Neural progenitor cell (in vitro differentiated cells): Measurements from ENCODE around the gene AP5Z1.

Experiments used
- EZH2 ChIP-seq: fragments of 200-600 bp; sonication (generic); IDR thresholded peaks from 2 replicates; pipeline ENCODE4 v1.6.1; 2017; ENCODE audit warnings: antibody characterized with exemption, mild to moderate bottlenecking, moderate library complexity
- TF ChIP-seq, protein P1 (sequence below): fragments of 200-600 bp; sonication (generic); IDR thresholded peaks from 2 replicates; pipeline ENCODE4 v1.5.1; 2017; ENCODE audit warnings: antibody characterized with exemption, mild to moderate bottlenecking

DNA sequence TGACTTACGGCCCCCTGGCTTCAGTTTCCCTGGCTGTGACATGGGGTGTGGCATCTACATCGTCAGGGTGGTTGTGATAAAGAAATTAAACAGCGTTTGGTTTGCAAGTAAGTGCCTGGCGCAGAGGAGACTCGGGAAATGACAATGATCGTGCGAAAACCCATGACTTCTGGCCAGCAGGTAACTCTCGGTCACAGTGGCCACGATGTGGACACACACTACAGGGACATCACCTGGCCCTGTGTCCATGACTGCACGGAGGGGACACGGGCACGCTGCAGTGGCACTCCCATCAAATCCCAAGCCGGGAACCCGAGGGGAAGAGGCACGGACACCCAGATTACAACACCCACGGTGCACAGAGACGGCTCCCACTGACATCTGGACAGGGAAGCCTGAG, 57.8 kb downstream of the AP5Z1 start:
- TF ChIP-seq, protein P1, sequence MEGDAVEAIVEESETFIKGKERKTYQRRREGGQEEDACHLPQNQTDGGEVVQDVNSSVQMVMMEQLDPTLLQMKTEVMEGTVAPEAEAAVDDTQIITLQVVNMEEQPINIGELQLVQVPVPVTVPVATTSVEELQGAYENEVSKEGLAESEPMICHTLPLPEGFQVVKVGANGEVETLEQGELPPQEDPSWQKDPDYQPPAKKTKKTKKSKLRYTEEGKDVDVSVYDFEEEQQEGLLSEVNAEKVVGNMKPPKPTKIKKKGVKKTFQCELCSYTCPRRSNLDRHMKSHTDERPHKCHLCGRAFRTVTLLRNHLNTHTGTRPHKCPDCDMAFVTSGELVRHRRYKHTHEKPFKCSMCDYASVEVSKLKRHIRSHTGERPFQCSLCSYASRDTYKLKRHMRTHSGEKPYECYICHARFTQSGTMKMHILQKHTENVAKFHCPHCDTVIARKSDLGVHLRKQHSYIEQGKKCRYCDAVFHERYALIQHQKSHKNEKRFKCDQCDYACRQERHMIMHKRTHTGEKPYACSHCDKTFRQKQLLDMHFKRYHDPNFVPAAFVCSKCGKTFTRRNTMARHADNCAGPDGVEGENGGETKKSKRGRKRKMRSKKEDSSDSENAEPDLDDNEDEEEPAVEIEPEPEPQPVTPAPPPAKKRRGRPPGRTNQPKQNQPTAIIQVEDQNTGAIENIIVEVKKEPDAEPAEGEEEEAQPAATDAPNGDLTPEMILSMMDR, result no peak
- TF ChIP-seq EZH2, result no peak
